Skeletal muscle satellite cell (primary cell): ENCODE data around the gene SLC22A7.

Experiments
- H3K27me3 ChIP-seq: 2 replicates; pipeline ENCODE4 v1.7.0; 2013; ENCODE audit warnings: low read length; ENCODE audit not compliant: control insufficient read depth, insufficient read depth
- H3K36me3 ChIP-seq: 2 replicates; pipeline ENCODE4 v1.7.0; 2013; ENCODE audit warnings: mild to moderate bottlenecking, control low read depth, low read length; ENCODE audit not compliant: insufficient read depth
- H3K4me1 ChIP-seq: 2 replicates; pipeline ENCODE4 v1.7.0; 2013; ENCODE audit warnings: low read length; ENCODE audit not compliant: control insufficient read depth, insufficient read depth
- H3K4me2 ChIP-seq: 2 replicates; pipeline ENCODE4 v1.7.0; 2013; ENCODE audit warnings: mild to moderate bottlenecking, low read length
- H3K4me3 ChIP-seq: 2 replicates; pipeline ENCODE4 v1.7.0; 2013; ENCODE audit warnings: low read length
- H3K9ac ChIP-seq: 2 replicates; pipeline ENCODE4 v1.7.0; 2013; ENCODE audit warnings: mild to moderate bottlenecking, low read depth, low read length, moderate library complexity
- H3K9me3 ChIP-seq: replicated peaks from 2 replicates; pipeline ENCODE4 v1.7.0; 2013; ENCODE audit warnings: mild to moderate bottlenecking, control low read depth, low read length

The SLC22A7 gene

DNA sequence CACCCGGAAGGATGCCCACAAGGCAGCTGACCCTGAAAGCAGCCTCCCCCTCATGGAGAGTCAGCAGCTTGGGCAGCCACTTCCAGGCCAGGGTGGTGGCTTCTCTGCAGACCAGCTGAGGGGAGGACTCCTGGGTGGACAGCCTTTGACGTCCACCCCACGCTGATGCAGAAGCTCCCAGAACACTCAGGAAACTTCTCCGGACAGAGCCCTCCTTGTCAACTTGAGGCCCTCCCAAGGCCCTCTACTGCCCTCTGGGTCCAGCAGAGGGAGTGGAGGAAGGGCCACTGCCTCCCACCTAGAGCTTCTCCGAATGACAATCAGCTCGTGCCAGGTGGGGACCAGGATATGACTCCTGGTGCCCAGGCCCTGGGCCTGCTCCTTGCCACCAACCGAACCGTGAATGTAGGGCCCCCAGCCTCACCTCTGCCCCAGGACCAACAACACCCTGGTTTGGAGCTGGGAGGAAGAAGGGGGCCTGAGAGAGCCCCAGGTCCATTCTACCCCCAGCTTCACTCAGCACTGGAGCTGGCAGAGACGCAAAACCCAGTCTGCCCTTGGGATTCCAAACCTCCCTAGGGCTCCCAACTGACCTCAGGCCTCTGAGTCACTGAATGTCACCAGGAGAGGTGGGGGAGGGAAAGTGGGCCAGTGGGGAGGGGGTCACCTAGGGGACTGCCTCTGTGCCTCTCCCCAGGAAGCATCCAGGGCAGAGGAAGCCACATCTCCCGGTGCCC, 10.9 kb upstream of the SLC22A7 start:
- Histone ChIP-seq H3K36me3 (no peaks in the 10 kb centered on the region), H3K4me3 (no peak overlapping the region), H3K4me2 (no peak overlapping the region), H3K4me1 (no peaks in the 10 kb centered on the region), H3K27me3 (peaks cover 54% of the 10 kb centered on the region), H3K9me3 (no peaks in the 10 kb centered on the region), H3K9ac (no peak overlapping the region)

DNA sequence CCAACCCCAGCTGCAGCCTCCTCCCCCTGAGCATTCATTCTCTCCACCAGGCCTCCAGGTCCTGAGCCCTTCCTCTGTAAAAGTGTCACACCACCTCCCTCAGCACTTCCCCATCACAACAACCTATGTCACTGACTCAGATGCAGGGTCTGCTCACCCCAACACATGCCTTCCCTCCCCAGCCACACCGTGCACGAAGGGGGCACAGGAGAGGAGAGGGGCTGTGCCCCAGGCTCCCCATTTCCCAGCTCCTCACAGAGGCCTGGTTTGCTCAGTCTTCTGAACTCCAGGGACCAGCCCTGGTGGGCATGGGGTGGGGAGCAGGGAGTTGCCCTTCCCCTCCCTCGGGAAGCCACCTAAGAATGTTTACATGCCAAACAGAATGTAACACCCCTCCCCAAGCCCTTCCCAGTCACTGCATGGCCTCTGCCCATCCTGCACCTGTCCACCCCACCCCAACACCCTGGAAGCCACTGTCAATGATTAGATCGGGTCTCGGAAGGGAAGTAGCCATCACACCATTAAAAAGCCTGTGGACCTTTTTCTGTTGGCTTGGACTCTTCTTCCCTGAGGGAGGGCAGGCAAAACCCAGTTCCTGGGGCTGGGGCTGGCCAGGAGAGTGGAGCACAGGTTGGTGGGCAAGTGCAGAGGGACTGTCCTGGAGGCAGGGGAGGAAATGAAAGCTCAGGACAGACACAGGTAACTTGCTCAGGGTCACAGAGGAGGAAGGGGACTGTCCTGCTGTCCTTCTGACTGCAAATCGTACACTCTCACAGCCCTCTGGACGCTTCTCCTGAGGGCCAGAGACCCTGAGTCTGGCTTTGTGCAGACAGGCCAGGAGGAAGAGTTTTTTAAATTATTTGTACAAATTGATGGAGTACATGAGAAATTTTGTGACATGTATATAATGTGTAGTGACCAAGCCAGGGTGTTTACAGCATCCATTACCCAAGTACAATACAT, 10.1 kb upstream of the SLC22A7 start:
- no peak overlapping the region for H3K4me3 ChIP-seq
- peaks cover 56% of the 10 kb centered on the region for H3K27me3 ChIP-seq
- no peak overlapping the region for H3K9ac ChIP-seq
- H3K4me1 ChIP-seq = no peaks in the 10 kb centered on the region
- H3K9me3 ChIP-seq = no peaks in the 10 kb centered on the region
- H3K4me2 ChIP-seq = no peak overlapping the region
- no peaks in the 10 kb centered on the region for H3K36me3 ChIP-seq

DNA sequence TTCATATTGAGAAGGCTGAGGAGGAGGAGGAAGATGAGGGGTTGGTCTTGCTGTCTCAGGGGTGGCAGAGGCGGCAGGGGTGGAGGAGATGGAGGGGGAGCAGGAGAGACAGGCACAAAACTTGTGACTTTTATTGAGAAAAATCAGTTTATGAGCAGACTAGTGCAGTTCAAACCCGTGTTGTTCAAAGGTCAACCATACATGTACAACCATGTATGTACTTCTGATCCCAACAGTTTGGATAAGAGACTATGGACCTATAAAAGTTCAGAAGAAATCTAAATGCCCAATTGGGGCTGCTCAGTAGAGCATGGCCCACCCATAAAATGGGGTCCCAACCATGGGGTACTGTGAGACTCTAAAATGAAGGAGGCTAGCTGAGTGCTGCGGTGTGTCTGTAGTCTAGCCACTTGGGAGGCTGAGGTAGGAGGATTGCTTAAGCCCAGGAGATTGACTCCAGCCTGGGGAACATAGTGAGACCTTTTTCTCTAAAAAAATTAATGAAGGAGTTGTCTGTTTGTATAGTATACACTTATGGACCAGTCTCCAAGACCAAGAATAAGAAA, 7.6 kb upstream of the SLC22A7 start:
- Histone ChIP-seq H3K9ac (no peak overlapping the region), H3K36me3 (no peaks in the 10 kb centered on the region), H3K4me2 (no peak overlapping the region), H3K27me3 (peaks cover 52% of the 10 kb centered on the region), H3K4me3 (no peak overlapping the region), H3K9me3 (no peaks in the 10 kb centered on the region), H3K4me1 (no peaks in the 10 kb centered on the region)

DNA sequence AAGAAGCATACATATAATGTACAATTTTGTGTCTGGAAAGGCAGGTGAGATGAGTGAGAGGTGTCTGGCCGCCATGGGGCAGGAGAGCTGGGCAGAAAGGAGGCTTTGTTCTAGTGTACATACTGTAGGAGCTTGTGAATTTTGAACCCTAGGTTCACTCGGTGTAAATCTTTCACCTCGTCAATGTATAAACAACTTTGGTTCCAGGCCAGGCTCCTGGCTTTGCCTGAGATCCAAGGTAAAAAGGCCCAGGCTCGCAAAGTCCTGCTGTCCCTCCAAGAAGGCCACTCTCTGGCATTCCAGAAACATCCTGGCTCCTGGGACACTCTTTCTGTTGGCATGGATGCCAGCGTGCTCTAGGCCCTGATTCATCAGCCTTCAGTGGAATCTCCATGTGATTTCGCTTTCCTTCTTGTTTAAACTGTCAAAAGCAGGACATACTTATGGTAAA, 7.1 kb upstream of the SLC22A7 start:
- no peaks in the 10 kb centered on the region for H3K36me3 ChIP-seq
- H3K4me3 ChIP-seq = no peak overlapping the region
- H3K9me3 ChIP-seq = no peaks in the 10 kb centered on the region
- no peak overlapping the region for H3K4me2 ChIP-seq
- no peaks in the 10 kb centered on the region for H3K4me1 ChIP-seq
- peaks cover 47% of the 10 kb centered on the region for H3K27me3 ChIP-seq
- no peak overlapping the region for H3K9ac ChIP-seq

DNA sequence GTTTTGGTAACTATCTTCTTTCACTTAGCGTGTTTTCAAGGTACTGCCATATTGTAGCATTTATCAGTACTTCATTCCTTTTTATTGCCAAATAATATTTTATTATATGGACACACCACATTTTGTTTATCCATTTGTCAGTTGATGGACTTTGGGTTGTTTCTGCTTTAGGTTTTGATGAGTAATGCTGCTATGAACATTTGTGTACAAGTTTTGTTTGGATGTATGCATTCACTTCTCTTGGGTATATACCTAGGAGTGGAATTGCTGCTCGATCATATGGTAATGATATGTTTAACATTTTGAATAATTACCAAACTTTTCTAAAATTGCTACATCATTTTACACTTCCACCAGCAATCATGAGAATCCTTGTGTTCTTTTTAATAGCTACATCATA, 6.4 kb upstream of the SLC22A7 start:
- Histone ChIP-seq H3K9me3 (no peaks in the 10 kb centered on the region), H3K9ac (no peak overlapping the region), H3K36me3 (no peaks in the 10 kb centered on the region), H3K4me3 (no peak overlapping the region), H3K4me2 (no peak overlapping the region), H3K4me1 (no peaks in the 10 kb centered on the region), H3K27me3 (peaks cover 42% of the 10 kb centered on the region)

DNA sequence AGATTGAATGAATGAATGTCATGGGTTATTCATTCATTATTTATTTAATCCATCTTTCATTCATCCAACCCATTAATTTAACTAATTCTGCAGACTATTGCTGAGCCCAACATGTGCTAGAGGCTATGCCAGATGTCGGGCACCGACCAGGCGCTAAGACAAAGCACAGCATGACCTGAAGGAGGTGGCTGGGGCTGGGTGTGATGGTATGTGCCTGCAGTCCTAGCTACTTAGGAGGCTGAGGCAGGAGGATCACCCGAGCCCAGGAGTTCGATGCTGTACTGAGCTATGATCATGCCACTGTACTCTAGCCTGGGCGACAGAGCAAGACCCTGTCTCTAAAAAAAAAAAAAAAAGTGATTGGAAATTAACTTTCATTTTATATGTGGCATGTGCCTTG, 5.7 kb upstream of the SLC22A7 start:
- Histone ChIP-seq H3K9me3 (no peaks in the 10 kb centered on the region), H3K27me3 (peaks cover 44% of the 10 kb centered on the region), H3K4me1 (no peaks in the 10 kb centered on the region), H3K9ac (no peak overlapping the region), H3K4me2 (no peak overlapping the region), H3K36me3 (no peaks in the 10 kb centered on the region), H3K4me3 (no peak overlapping the region)

DNA sequence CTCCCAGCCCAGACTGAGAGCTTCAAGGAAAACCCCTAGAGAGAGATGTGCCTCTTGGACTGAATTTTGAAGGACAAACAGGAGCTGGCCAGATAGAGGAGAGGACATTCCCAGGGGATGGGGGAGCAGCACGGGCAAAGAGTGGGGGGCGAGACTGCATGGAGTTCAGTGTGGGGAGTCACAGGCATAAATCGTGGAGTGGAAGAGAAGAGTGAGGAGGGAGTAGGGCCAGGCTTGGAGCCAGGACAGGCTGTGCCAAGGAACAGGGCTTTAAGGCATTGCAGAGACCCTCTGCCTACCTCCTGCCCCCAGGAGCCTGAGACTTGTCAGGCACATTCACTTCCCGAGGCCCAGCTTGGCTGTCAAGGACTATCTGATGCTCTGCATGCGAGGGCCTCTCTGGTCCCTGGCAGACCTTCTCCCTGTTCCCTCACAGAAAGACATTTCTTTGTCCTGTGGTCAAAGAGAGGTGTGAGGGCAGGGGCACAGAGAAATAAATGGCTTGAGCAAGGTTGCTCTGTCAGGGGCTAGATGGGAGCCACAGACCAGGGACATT, 5.2 kb upstream of the SLC22A7 start:
- no peak overlapping the region for H3K4me3 ChIP-seq
- H3K27me3 ChIP-seq = peaks cover 42% of the 10 kb centered on the region
- H3K9ac ChIP-seq = no peak overlapping the region
- no peaks in the 10 kb centered on the region for H3K9me3 ChIP-seq
- H3K4me1 ChIP-seq = no peaks in the 10 kb centered on the region
- H3K36me3 ChIP-seq = no peaks in the 10 kb centered on the region
- H3K4me2 ChIP-seq = no peak overlapping the region

DNA sequence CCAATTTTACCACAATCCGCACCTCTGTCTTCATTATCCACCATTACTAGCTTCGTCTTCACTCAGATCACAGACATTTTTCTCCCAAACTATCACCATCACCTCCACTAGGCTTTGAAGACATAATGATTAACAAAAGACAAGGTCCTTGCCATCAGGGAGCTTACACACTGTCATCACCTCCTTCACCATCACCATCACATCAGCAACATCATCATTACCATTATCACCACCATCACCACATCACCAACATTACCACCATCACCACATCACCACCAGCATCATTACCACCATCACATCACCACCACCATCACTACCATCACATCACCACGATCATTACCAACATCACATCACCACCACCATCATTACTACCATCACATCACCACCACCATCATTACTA, 4.4 kb upstream of the SLC22A7 start:
- no peak overlapping the region for H3K4me3 ChIP-seq
- no peaks in the 10 kb centered on the region for H3K9me3 ChIP-seq
- H3K4me2 ChIP-seq = no peak overlapping the region
- no peaks in the 10 kb centered on the region for H3K36me3 ChIP-seq
- peaks cover 47% of the 10 kb centered on the region for H3K27me3 ChIP-seq
- no peaks in the 10 kb centered on the region for H3K4me1 ChIP-seq
- no peak overlapping the region for H3K9ac ChIP-seq

DNA sequence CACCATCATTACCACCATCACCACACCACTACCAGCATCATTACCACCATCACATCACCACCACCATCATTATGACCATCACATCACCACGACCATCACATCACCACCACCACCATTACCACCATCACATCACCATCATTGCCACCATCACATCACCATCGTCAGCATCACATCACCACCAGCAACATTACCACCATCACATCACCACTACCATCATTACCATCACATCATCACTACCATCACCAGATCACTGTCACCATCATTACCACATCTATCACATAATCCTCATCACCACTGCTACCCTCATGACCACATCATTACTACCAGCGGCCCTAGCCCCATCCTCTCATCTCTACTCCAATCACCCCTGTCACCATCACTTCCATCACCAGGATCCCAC, 3.5 kb upstream of the SLC22A7 start:
- no peak overlapping the region for H3K4me2 ChIP-seq
- no peak overlapping the region for H3K9ac ChIP-seq
- H3K4me3 ChIP-seq = no peak overlapping the region
- peaks cover 49% of the 10 kb centered on the region for H3K27me3 ChIP-seq
- no peaks in the 10 kb centered on the region for H3K9me3 ChIP-seq
- H3K36me3 ChIP-seq = no peaks in the 10 kb centered on the region
- no peaks in the 10 kb centered on the region for H3K4me1 ChIP-seq

DNA sequence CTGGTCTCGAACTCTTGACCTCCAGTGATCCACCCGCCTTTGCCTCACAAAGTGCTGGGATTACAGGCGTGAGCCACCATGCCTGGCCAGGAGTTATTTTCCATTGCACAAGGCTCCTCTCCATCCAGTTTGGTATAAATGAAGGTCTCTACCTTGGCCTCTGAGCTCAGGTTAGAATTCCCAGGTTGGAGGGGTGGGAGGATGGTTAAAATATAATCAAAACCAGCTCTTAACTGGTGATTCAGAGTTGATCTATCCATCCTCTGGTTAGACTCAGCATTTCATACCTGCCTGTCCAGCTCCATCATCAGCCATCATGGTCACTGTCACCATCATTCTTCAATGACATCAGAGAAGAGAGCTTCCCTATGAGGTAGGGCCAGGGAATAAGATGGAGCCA, 2.6 kb upstream of the SLC22A7 start:
- no peak overlapping the region for H3K4me3 ChIP-seq
- peaks cover 59% of the 10 kb centered on the region for H3K27me3 ChIP-seq
- no peaks in the 10 kb centered on the region for H3K9me3 ChIP-seq
- H3K9ac ChIP-seq = no peak overlapping the region
- no peaks in the 10 kb centered on the region for H3K36me3 ChIP-seq
- no peaks in the 10 kb centered on the region for H3K4me1 ChIP-seq
- H3K4me2 ChIP-seq = no peak overlapping the region

DNA sequence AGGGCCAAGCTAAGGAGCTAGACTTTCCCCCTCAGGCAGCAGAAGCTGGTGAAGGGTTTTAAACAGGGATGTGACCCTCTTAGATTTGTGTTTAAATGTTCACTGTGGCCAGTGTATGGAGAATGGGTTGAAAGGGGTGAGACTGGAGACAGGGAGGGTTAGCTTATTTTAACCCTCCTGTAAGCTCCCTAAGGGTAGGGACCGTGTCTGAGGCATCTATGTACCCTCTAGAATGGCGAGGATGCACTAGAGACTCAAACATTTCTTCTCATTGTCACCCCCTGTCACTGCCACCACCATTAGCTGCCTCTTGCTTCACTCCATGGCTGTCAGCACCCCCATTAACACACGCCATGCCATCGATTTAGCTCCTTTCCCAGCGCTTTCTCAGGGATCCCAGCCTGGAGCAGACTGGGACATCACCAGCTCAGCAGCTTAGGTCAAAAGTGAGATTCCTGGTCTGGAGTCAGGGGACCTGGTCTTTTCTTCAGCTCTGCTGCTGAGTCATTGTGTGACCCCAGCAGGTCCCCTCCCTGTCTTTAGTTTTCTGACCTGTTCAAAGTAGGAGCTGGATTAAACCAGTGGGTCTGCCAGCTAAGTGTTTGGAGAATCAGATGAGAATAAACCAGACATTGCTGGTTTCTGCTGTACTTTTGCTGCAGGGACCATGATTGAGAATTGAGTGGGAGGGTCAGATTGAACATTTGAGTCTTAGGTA, 1.1 kb upstream of the SLC22A7 start:
- H3K36me3 ChIP-seq = no peaks in the 10 kb centered on the region
- no peak overlapping the region for H3K4me3 ChIP-seq
- no peaks in the 10 kb centered on the region for H3K4me1 ChIP-seq
- H3K9me3 ChIP-seq = no peaks in the 10 kb centered on the region
- peaks cover 68% of the 10 kb centered on the region for H3K27me3 ChIP-seq
- no peak overlapping the region for H3K9ac ChIP-seq
- no peak overlapping the region for H3K4me2 ChIP-seq
